Kidney capillary endothelial cell (primary cell): Measurements from ENCODE around the gene IGSF21.

Experiments
- DNase-seq: peaks from one replicate; pipeline ENCODE4 v3.0.0-alpha.2; 2018; ENCODE audit warnings: low spot score

Gene IGSF21

DNA sequence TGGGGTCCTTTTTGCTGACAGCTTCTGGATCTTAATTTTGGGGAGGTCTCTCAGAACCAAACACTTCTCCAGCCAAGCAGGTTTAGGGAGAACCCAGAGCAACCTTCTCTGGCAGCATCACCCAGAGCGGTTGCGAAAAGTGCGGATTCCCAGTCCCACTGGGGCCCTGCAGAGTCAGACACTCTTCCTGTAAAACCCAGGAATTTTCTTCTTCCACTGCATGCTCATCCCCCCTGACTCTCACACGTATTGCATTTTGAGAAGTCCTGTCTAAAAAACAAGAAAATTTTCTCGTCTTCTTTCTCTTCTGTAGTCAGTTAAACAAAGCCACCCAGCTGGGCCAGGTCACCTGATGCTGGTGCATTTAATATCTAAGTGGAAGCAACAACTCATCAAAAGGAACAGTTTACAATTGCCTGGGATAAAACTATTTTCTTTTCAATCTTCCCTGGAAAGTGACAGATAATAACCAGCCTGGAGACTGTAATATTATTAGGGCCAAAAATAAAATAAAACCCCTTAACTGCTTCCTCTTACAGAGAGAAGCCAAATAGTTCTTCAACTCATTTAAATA is 156.0 kb downstream of the IGSF21 start:
- no peak for DNase-seq

DNA sequence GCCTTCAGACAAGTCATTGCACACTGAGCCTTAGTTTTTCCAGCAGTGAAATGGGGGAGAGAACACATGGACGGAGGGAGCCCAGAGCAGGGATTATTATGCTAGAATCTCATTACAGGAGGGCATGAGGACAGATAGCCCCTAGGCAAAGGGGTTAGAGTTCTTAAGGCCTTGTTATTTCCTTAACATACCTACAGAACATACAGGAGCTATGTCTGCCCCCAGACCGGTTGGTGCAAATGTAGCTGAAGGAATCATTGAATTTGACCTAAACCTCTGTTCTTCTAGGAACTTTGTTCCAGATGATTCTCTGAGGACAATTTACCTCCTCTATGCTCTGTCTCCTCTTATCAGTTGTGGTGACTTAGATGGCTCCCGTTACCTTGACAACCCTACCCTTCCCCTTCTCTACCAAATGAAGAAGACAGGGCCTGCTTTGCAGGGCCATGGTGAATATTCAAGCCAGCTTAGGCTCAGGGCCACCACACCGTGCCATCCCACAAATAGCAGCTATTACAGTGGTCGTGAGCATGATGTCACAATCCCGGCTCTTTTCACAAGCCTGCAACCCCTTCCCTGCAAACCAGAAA is 156.9 kb downstream of the IGSF21 start:
- no peak for DNase-seq

- no peak for DNase-seq
These were observed 158.0 kb downstream of the IGSF21 start for GRCh38 chr1:18265641-18266040.

GRCh38 chr1:18266391-18266790 is 158.8 kb downstream of the IGSF21 start:
- no peak for DNase-seq

GRCh38 chr1:18271336-18271735 is 163.7 kb downstream of the IGSF21 start:
- DNase-seq: no peak

DNA sequence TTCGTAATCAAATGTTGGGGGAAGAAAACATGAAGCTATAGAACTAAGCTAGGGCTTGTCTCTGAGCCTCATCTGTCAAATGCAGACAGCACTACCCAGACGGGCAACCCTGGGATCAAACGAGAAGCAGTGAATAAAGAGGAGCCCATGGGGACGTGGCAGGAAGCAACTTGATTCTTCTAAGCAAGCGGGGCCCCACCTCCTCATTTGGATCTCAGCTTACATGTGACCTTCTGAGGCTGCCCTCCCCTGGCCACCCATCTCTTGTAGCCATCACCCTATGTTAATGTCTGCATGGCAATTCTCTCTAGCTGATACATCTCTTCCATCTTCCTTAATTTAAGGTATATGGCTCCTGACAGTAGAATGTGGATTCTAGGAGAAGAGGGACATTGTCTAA is 171.3 kb downstream of the IGSF21 start:
- no peak for DNase-seq

GRCh38 chr1:18279351-18280074 is 171.9 kb downstream of the IGSF21 start:
- no peak for DNase-seq

DNA sequence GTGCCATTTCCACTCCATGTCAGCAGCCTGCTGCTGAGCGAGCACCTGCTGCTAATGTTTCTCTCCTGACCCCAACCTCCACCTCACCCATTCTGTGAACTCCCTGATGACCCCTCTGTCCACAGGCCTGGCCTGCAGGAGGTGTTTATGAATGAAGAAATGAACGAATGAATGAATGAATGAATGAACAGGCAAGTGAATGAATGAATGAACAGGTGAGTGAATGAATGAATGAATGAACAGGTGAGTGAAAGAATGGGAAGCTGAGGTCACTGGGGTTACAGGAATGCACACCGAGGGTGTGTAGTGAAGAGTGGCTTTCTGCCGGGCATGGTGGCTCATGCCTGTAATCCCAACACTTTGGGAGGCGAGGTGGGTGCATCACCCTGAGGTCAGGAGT is 173.4 kb downstream of the IGSF21 start:
- DNase-seq: no peak

- no peak for DNase-seq
These were observed 175.4 kb downstream of the IGSF21 start for GRCh38 chr1:18282851-18283600.

GRCh38 chr1:18283601-18284385 is 176.2 kb downstream of the IGSF21 start:
- DNase-seq: no peak

GRCh38 chr1:18284805-18285537 is 177.4 kb downstream of the IGSF21 start:
- DNase-seq: no peak

DNA sequence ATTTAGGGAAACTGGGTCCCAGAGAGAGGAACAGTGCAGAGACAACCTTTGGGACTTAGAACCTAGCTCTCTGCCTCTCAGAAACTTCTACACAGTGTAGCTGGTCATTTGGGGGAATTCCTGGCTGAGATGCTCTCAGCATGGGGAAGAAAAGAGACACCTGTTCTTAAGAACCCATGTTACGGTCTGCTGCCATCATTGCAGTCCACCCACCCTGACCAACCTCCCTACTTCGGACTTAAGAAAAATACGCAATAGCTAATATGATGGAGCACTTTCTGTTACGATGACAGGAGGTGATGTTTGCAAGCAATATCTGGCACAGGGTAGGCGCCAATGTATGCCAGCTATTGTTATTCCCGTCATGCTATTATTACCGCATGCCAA is 177.9 kb downstream of the IGSF21 start:
- no peak for DNase-seq

GRCh38 chr1:18288722-18289121 is 181.1 kb downstream of the IGSF21 start:
- no peak for DNase-seq

DNA sequence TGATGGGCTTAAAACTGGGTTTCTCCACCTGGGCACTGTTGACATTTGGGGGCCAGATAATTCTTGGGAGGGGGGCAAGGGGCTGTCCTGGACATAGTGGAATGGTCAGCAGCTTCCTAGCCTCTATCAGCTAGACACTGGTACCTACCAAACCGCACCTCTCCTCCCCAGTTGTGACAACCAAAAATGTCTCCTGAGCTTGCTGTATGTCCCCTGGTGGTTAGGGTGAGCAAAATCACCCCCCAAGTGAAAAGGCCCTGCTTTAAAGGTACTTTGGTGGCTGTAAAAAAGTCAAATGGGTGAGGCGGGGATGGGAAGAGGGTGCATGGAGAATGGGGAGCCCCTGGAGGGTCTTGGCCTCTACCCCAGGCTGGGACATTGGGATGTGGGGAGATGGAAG is 182.0 kb downstream of the IGSF21 start:
- no peak for DNase-seq

GRCh38 chr1:18290740-18291412 is 183.3 kb downstream of the IGSF21 start:
- DNase-seq: no peak

GRCh38 chr1:18292531-18292930 is 184.9 kb downstream of the IGSF21 start:
- no peak for DNase-seq

- no peak for DNase-seq
These were observed 185.7 kb downstream of the IGSF21 start for GRCh38 chr1:18293291-18293690.

- DNase-seq: no peak
These were observed 187.0 kb downstream of the IGSF21 start for GRCh38 chr1:18294437-18295176.

GRCh38 chr1:18297896-18298648 is 190.5 kb downstream of the IGSF21 start:
- DNase-seq: no peak
